PC-9 (cell line): Measurements from ENCODE around the gene SBF2. TPM values are rescaled to one million over a fixed set of nuclear protein-coding genes. Genes with fewer than 3 reads are reported as not detected.

ENCODE experiments used
- BruUV-seq: library from RNA; stranded (reverse); fragments of 400-500 nt; replicated peaks from 2 replicates; lab custom pipeline; 2021; lab: Mats Ljungman, UMichigan
- CTCF ChIA-PET: fragments of 300-600 bp; sonication (Branson Sonifier 250); formaldehyde crosslinking; loops from one replicate; lab custom pipeline; 2022; ENCODE audit warnings: antibody characterized with exemption; lab: Charles Lee
- POLR2A ChIA-PET: fragments of 300-600 bp; sonication (Branson Sonifier 250); formaldehyde crosslinking; loops from one replicate; lab custom pipeline; 2022; ENCODE audit warnings: antibody characterized with exemption; ENCODE audit not compliant: unreplicated experiment; lab: Charles Lee
- DNase-seq, 2 experiments: peaks; one replicate each; pipeline versions ENCODE4 v3.0.0 to v3.0.0-alpha.2; 2015 to 2022; ENCODE audit warnings: mixed read lengths in 1 of 2
- H2AFZ ChIP-seq: fragments of 200-600 bp; sonication (generic); 2 replicates; pipeline ENCODE4 v1.8.1; 2017; ENCODE audit warnings: antibody characterized with exemption
- H3F3A ChIP-seq: fragments of 200-600 bp; sonication (generic); 2 replicates; pipeline ENCODE4 v1.8.1; 2017; ENCODE audit warnings: antibody characterized with exemption, mild to moderate bottlenecking, low read depth; ENCODE audit not compliant: insufficient read depth
- H3K27ac ChIP-seq: fragments of 200-600 bp; sonication (generic); 2 replicates; pipeline ENCODE4 v1.6.1; 2016; ENCODE audit warnings: mixed run types
- H3K27me3 ChIP-seq: fragments of 200-600 bp; sonication (generic); 2 replicates; pipeline ENCODE4 v1.6.1; 2016; ENCODE audit warnings: low read depth, mixed run types; ENCODE audit not compliant: insufficient read depth
- H3K36me3 ChIP-seq: fragments of 200-600 bp; sonication (generic); 2 replicates; pipeline ENCODE4 v1.6.1; 2016; ENCODE audit warnings: low read depth, mixed run types
- H3K4me1 ChIP-seq: fragments of 200-600 bp; sonication (generic); replicated peaks from 2 replicates; pipeline ENCODE4 v1.6.1; 2016; ENCODE audit warnings: mixed run types; ENCODE audit not compliant: insufficient read depth
- H3K4me2 ChIP-seq: fragments of 200-600 bp; sonication (generic); 2 replicates; pipeline ENCODE4 v1.6.1; 2017; ENCODE audit warnings: mixed run types
- H3K4me3 ChIP-seq: fragments of 200-600 bp; sonication (generic); 2 replicates; pipeline ENCODE4 v1.6.1; 2016; ENCODE audit warnings: mixed run types
- H3K79me2 ChIP-seq: fragments of 200-600 bp; sonication (generic); 2 replicates; pipeline ENCODE4 v1.6.1; 2017; ENCODE audit warnings: low read depth, mixed run types
- H3K9me2 ChIP-seq: fragments of 200-600 bp; sonication (generic); 2 replicates; pipeline ENCODE4 v1.8.1; 2017; ENCODE audit warnings: mild to moderate bottlenecking; ENCODE audit not compliant: insufficient read depth
- H3K9me3 ChIP-seq: fragments of 200-600 bp; sonication (generic); 2 replicates; pipeline ENCODE4 v1.8.1; 2016; ENCODE audit warnings: low read depth; ENCODE audit not compliant: insufficient read depth
- H4K20me1 ChIP-seq: fragments of 200-600 bp; sonication (generic); 2 replicates; pipeline ENCODE4 v1.8.1; 2017; ENCODE audit not compliant: insufficient read depth
- CTCF ChIP-seq: fragments of 200-600 bp; sonication (generic); conservative IDR thresholded peaks from 2 replicates; pipeline ENCODE4 v1.6.1; 2017; ENCODE audit warnings: mixed run types, antibody characterized with exemption, mild to moderate bottlenecking, moderate library complexity
- EZH2 ChIP-seq: fragments of 200-600 bp; sonication (generic); IDR thresholded peaks from 2 replicates; pipeline ENCODE4 v1.8.0; 2017; ENCODE audit warnings: antibody characterized with exemption, low read depth
- intact Hi-C: fragments of 100-400 bp; cut with micrococcal nuclease; formaldehyde crosslinking; loops from one replicate; pipeline ENCODE4 v1.10.0; 2022; ENCODE audit not compliant: unreplicated experiment
- total RNA-seq: library from RNA; stranded (reverse); gene quantifications from 2 replicates; pipeline ENCODE4 v1.2.3, GENCODE V29; 2021

The SBF2 gene
- total RNA-seq, 1 experiment from 2014 or later, result 18.6 TPM

- CTCF ChIA-PET, result interaction anchor here (0.5 kb wide), 1 partner anchor 26 kb away, joined by 3 read pairs; no protein-coding TSS in a partner anchor
- Histone ChIP-seq H3K9me3 (no peaks in the 10 kb centered on the region), H3K27ac (no peak overlapping the region), H3K4me1 (no peaks in the 10 kb centered on the region), H3K9me2 (no peaks in the 10 kb centered on the region), H3K4me2 (no peak overlapping the region), H3K36me3 (no peaks in the 10 kb centered on the region), H2AFZ (no peak overlapping the region), H4K20me1 (no peaks in the 10 kb centered on the region), H3K4me3 (no peak overlapping the region), H3K27me3 (no peaks in the 10 kb centered on the region), H3K79me2 (no peaks in the 10 kb centered on the region), H3F3A (no peaks in the 10 kb centered on the region)
- no TSS peak for BruUV-seq
- POLR2A ChIA-PET, result no interaction called here
- DNase-seq, result no peak
- TF ChIP-seq CTCF, result no peak
- TF ChIP-seq EZH2, result no peak
- intact Hi-C loops, result no loop called here
Observed at GRCh38 chr11:9735919-9736318, 558.1 kb downstream of the SBF2 start.

GRCh38 chr11:9735236-9735635, 558.8 kb downstream of the SBF2 start:
- Histone ChIP-seq H3F3A (no peaks in the 10 kb centered on the region), H3K36me3 (no peaks in the 10 kb centered on the region), H3K4me1 (no peaks in the 10 kb centered on the region), H3K4me2 (no peak overlapping the region), H3K9me2 (no peaks in the 10 kb centered on the region), H3K27me3 (no peaks in the 10 kb centered on the region), H3K27ac (no peak overlapping the region), H2AFZ (no peak overlapping the region), H3K4me3 (no peak overlapping the region), H3K9me3 (no peaks in the 10 kb centered on the region), H3K79me2 (no peaks in the 10 kb centered on the region), H4K20me1 (no peaks in the 10 kb centered on the region)
- DNase-seq, result no peak
- intact Hi-C loops, result no loop called here
- no peak for TF ChIP-seq EZH2
- no peak for TF ChIP-seq CTCF
- CTCF ChIA-PET, result no interaction called here
- BruUV-seq, result no TSS peak
- POLR2A ChIA-PET, result no interaction called here

GRCh38 chr11:9733212-9733611, 560.8 kb downstream of the SBF2 start:
- ChIA-PET CTCF (no interaction called here), POLR2A (interaction anchor here (0.6 kb wide), 1 partner anchor 104 kb away, joined by 3 read pairs; no protein-coding TSS in a partner anchor)
- Histone ChIP-seq H3K4me1 (no peaks in the 10 kb centered on the region), H3K27ac (no peak overlapping the region), H3K9me3 (no peaks in the 10 kb centered on the region), H3K4me3 (no peak overlapping the region), H3K27me3 (no peaks in the 10 kb centered on the region), H2AFZ (no peak overlapping the region), H3K36me3 (no peaks in the 10 kb centered on the region), H4K20me1 (no peaks in the 10 kb centered on the region), H3K9me2 (no peaks in the 10 kb centered on the region), H3F3A (no peaks in the 10 kb centered on the region), H3K79me2 (no peaks in the 10 kb centered on the region), H3K4me2 (no peak overlapping the region)
- no peak for DNase-seq
- intact Hi-C loops, result no loop called here
- BruUV-seq, result no TSS peak
- TF ChIP-seq CTCF, result no peak
- no peak for TF ChIP-seq EZH2
